Keratinocyte (primary cell): ENCODE data around the gene CCN5. TPM values are rescaled to one million over a fixed set of nuclear protein-coding genes. Genes with fewer than 3 reads are reported as not detected.
A peak's percentile ranks its signal among the peaks of the same experiment; 100 is the strongest.

Experiments
- DNase-seq: peaks from one replicate; pipeline ENCODE4 v3.0.0-alpha.2; 2011; ENCODE audit warnings: low read depth, missing footprints, low spot score
- FAIRE-seq: peaks from 2 replicates; lab custom pipeline; 2011; peaks lifted over from hg19 to GRCh38; lab: Jason Lieb, UNC
- H2AFZ ChIP-seq: 2 replicates; pipeline ENCODE4 v1.6.0; 2012; ENCODE audit warnings: low read length, control low read depth, inconsistent platforms; ENCODE audit not compliant: control insufficient read depth
- H3K27ac ChIP-seq: 2 replicates; pipeline ENCODE4 v1.5.1; 2011; ENCODE audit warnings: low read length; ENCODE audit not compliant: control insufficient read depth, insufficient read depth
- H3K27me3 ChIP-seq: 3 replicates; pipeline ENCODE4 v1.6.0; 2011; ENCODE audit warnings: low read length; ENCODE audit not compliant: control insufficient read depth, insufficient read depth; ENCODE audit errors: extremely low read depth
- H3K36me3 ChIP-seq, 2 experiments: 2 replicates in 1 of 2; 3 replicates in 1 of 2; pipeline ENCODE4 v1.5.1; 2011; ENCODE audit warnings: low read length in 2 of 2, mild to moderate bottlenecking in 1 of 2; ENCODE audit not compliant: control insufficient read depth in 2 of 2, insufficient read depth in 2 of 2; ENCODE audit errors: extremely low read depth in 1 of 2
- H3K4me1 ChIP-seq: 3 replicates; pipeline ENCODE4 v1.5.1; 2011; ENCODE audit warnings: low read length; ENCODE audit not compliant: control insufficient read depth, insufficient read depth; ENCODE audit errors: extremely low read depth
- H3K4me2 ChIP-seq: 3 replicates; pipeline ENCODE4 v1.6.0; 2011; ENCODE audit warnings: low read depth, low read length; ENCODE audit not compliant: control insufficient read depth, insufficient read depth; ENCODE audit errors: extremely low read depth
- H3K4me3 ChIP-seq, 3 experiments: fragments of 200-600 bp in 1 of 3; sonication (generic) in 1 of 3; 2 replicates in 2 of 3; 3 replicates in 1 of 3; pipeline ENCODE4 v1.5.1; 2011 to 2016; ENCODE audit warnings: low read length in 3 of 3, mild to moderate bottlenecking in 3 of 3, control low read depth in 2 of 3, inconsistent platforms in 1 of 3, low read depth in 1 of 3, mixed read lengths in 1 of 3, mixed run types in 1 of 3, moderate library complexity in 1 of 3; ENCODE audit not compliant: control insufficient read depth in 2 of 3, insufficient read depth in 2 of 3; ENCODE audit errors: extremely low read depth in 1 of 3
- H3K79me2 ChIP-seq: 2 replicates; pipeline ENCODE4 v1.6.0; 2012; ENCODE audit warnings: low read length; ENCODE audit not compliant: control insufficient read depth, insufficient read depth
- H3K9ac ChIP-seq: 3 replicates; pipeline ENCODE4 v1.6.0; 2011; ENCODE audit warnings: low read length; ENCODE audit not compliant: control insufficient read depth, insufficient read depth; ENCODE audit errors: extremely low read depth
- H3K9me1 ChIP-seq: 3 replicates; pipeline ENCODE4 v1.6.0; 2011; ENCODE audit warnings: low read length; ENCODE audit not compliant: control insufficient read depth, insufficient read depth; ENCODE audit errors: extremely low read depth
- H3K9me3 ChIP-seq: 2 replicates; pipeline ENCODE4 v1.5.1; 2012; ENCODE audit warnings: low read depth, low read length; ENCODE audit not compliant: control insufficient read depth
- H4K20me1 ChIP-seq: 3 replicates; pipeline ENCODE4 v1.6.0; 2011; ENCODE audit warnings: low read length; ENCODE audit not compliant: control insufficient read depth, insufficient read depth; ENCODE audit errors: extremely low read depth
- CTCF ChIP-seq, 3 experiments: IDR thresholded peaks in 1 of 3; conservative IDR thresholded peaks in 1 of 3; optimal IDR thresholded peaks in 1 of 3; 2 replicates in 2 of 3; 3 replicates in 1 of 3; pipeline versions ENCODE3 to v1.5.1; 2011; ENCODE audit warnings: low read length in 3 of 3, mild to moderate bottlenecking in 3 of 3, moderate library complexity in 2 of 3, control low read depth in 1 of 3, inconsistent platforms in 1 of 3; ENCODE audit not compliant: insufficient read depth in 2 of 3; ENCODE audit errors: extremely low read depth in 1 of 3
- EZH2 ChIP-seq: IDR thresholded peaks from one replicate; pipeline ENCODE4 v1.6.1; 2012; ENCODE audit warnings: inconsistent platforms, mild to moderate bottlenecking, low read length, moderate library complexity
- dilution Hi-C: fragments of 300-500 bp; cut with MboI; formaldehyde crosslinking; loops from one replicate; pipeline ENCODE4 v1.7.0; 2020; ENCODE audit warnings: low sequenced_read_pairs; ENCODE audit not compliant: extremely low pct_ligation_motif_present
- polyA plus RNA-seq, 5 experiments: library from polyadenylated mRNA; depleted of rRNA in 3 of 5; stranded (reverse) in 3 of 5; stranded (forward) in 1 of 5; unstranded in 1 of 5; fragments of >200 nt; gene quantifications; 1 replicate in 1 of 5; 2 replicates in 3 of 5; 3 replicates in 1 of 5; pipeline versions ENCODE4 v1.2.1 to v1.2.3, GENCODE V29; 2011 to 2012; ENCODE audit warnings: missing spikeins in 2 of 5, low read depth in 1 of 5, low replicate concordance in 1 of 5

Gene CCN5
- polyA plus RNA-seq, 1 donor (not counting 4 experiments of a cell fraction or from before 2014, with no cell fraction given) = not detected

GRCh38 chr20:44765091-44765490 lies 49.9 kb downstream of the CCN5 start:
- H3K27ac ChIP-seq = no peak overlapping the region
- H3K4me3 ChIP-seq = no peak overlapping the region
- H2AFZ ChIP-seq = no peak overlapping the region
- H3K4me1 ChIP-seq = no peaks in the 10 kb centered on the region
- TF ChIP-seq EZH2 (no peak), CTCF (optimal IDR thresholded peaks at IDR 0.05 in 1 of 3, IDR thresholded peaks at IDR 0.05 in 1 of 3, conservative IDR thresholded peaks at IDR 0.05 in 1 of 3; ENCODE audit: extremely low read depth in 1 of 3, insufficient read depth in 2 of 3, low read length in 3 of 3) (no peak)
- no peak overlapping the region for H3K4me2 ChIP-seq
- H3K36me3 ChIP-seq = no peaks in the 10 kb centered on the region
- no peak overlapping the region for H3K9ac ChIP-seq
- H3K9me3 ChIP-seq = no peaks in the 10 kb centered on the region
- H3K27me3 ChIP-seq = peaks cover 22% of the 10 kb centered on the region
- H3K9me1 ChIP-seq = no peaks in the 10 kb centered on the region
- DNase-seq (no peak), FAIRE-seq (no peak)
- no peaks in the 10 kb centered on the region for H3K79me2 ChIP-seq
- dilution Hi-C loops = loop anchor here (25.0 kb wide), 1 partner anchor 97 kb away; no protein-coding TSS in a partner anchor
- no peaks in the 10 kb centered on the region for H4K20me1 ChIP-seq

GRCh38 chr20:44765701-44766347 lies 50.7 kb downstream of the CCN5 start:
- dilution Hi-C loops = loop anchor here (25.0 kb wide), 1 partner anchor 96 kb away; no protein-coding TSS in a partner anchor
- no peaks in the 10 kb centered on the region for H4K20me1 ChIP-seq
- no peaks in the 10 kb centered on the region for H3K9me1 ChIP-seq
- TF ChIP-seq CTCF (optimal IDR thresholded peaks at IDR 0.05 in 1 of 3, IDR thresholded peaks at IDR 0.05 in 1 of 3, conservative IDR thresholded peaks at IDR 0.05 in 1 of 3; ENCODE audit: extremely low read depth in 1 of 3, insufficient read depth in 2 of 3, low read length in 3 of 3) (no peak), EZH2 (no peak)
- FAIRE-seq = peak; percentile 62
- no peaks in the 10 kb centered on the region for H3K79me2 ChIP-seq
- H3K4me1 ChIP-seq = no peaks in the 10 kb centered on the region
- no peak for DNase-seq
- H3K36me3 ChIP-seq = no peaks in the 10 kb centered on the region
- no peak overlapping the region for H3K9ac ChIP-seq
- H3K27me3 ChIP-seq = peaks cover 24% of the 10 kb centered on the region
- H2AFZ ChIP-seq = no peak overlapping the region
- H3K4me3 ChIP-seq = no peak overlapping the region
- H3K4me2 ChIP-seq = no peak overlapping the region
- H3K9me3 ChIP-seq = no peaks in the 10 kb centered on the region
- no peak overlapping the region for H3K27ac ChIP-seq
